Hepatocyte (in vitro differentiated cells): ENCODE results near the gene TTC9C. TPM values are rescaled to one million over a fixed set of nuclear protein-coding genes. Genes with fewer than 3 reads are reported as not detected.

Experiments
- DNase-seq: peaks from one replicate; pipeline ENCODE4 v3.0.0-alpha.2; 2016; ENCODE audit warnings: low spot score
- H2AFZ ChIP-seq: fragments of 200-600 bp; sonication (generic); 2 replicates; pipeline ENCODE4 v1.6.0; 2016; ENCODE audit warnings: antibody characterized with exemption, mild to moderate bottlenecking
- H3K27ac ChIP-seq: fragments of 200-600 bp; sonication (generic); 2 replicates; pipeline ENCODE4 v1.5.1; 2016; ENCODE audit warnings: mild to moderate bottlenecking
- H3K27me3 ChIP-seq: fragments of 200-600 bp; sonication (generic); 2 replicates; pipeline ENCODE4 v1.6.1; 2016
- H3K36me3 ChIP-seq: fragments of 200-600 bp; sonication (generic); replicated peaks from 2 replicates; pipeline ENCODE4 v1.5.1; 2016; ENCODE audit warnings: low read depth; ENCODE audit not compliant: insufficient read depth
- H3K4me1 ChIP-seq: fragments of 200-600 bp; sonication (generic); 2 replicates; pipeline ENCODE4 v1.5.1; 2016; ENCODE audit warnings: mild to moderate bottlenecking, moderate library complexity; ENCODE audit not compliant: insufficient read depth
- H3K4me2 ChIP-seq: fragments of 200-600 bp; sonication (generic); 2 replicates; pipeline ENCODE4 v1.6.0; 2016
- H3K4me3 ChIP-seq: fragments of 200-600 bp; sonication (generic); 2 replicates; pipeline ENCODE4 v1.5.1; 2016; ENCODE audit warnings: mild to moderate bottlenecking
- H3K79me2 ChIP-seq: fragments of 200-600 bp; sonication (generic); 2 replicates; pipeline ENCODE4 v1.6.0; 2017; ENCODE audit warnings: mild to moderate bottlenecking
- H3K9me2 ChIP-seq: fragments of 200-600 bp; sonication (generic); replicated peaks from 2 replicates; pipeline ENCODE4 v1.6.0; 2017; ENCODE audit warnings: mild to moderate bottlenecking; ENCODE audit not compliant: insufficient read depth
- H3K9me3 ChIP-seq: fragments of 200-600 bp; sonication (generic); 2 replicates; pipeline ENCODE4 v1.5.1; 2016; ENCODE audit warnings: low read depth, mild to moderate bottlenecking
- H4K20me1 ChIP-seq: fragments of 200-600 bp; sonication (generic); 2 replicates; pipeline ENCODE4 v1.6.0; 2016; ENCODE audit warnings: mild to moderate bottlenecking; ENCODE audit not compliant: insufficient read depth, poor library complexity, severe bottlenecking
- CTCF ChIP-seq: fragments of 200-600 bp; sonication (generic); IDR thresholded peaks from 2 replicates; pipeline ENCODE4 v1.5.1; 2016; ENCODE audit warnings: antibody characterized with exemption, mild to moderate bottlenecking; ENCODE audit not compliant: poor library complexity
- EZH2 ChIP-seq: fragments of 200-600 bp; sonication (generic); IDR thresholded peaks from 2 replicates; pipeline ENCODE4 v1.6.1; 2016; ENCODE audit warnings: antibody characterized with exemption, mild to moderate bottlenecking, borderline replicate concordance
- EZH2phosphoT487 ChIP-seq: fragments of 200-600 bp; sonication (generic); IDR thresholded peaks from one replicate; pipeline ENCODE4 v1.6.1; 2018; ENCODE audit warnings: antibody characterized with exemption, mild to moderate bottlenecking, low read depth, moderate library complexity; ENCODE audit not compliant: unreplicated experiment, severe bottlenecking
- WGBS: methylation state at CpG from one replicate; pipeline ENCODE4 v1.1.6; 2016; ENCODE audit warnings: low lambda C conversion rate; ENCODE audit errors: missing lambda C conversion rate; 5-methylcytosine and 5-hydroxymethylcytosine counted together
- polyA plus RNA-seq: library from polyadenylated mRNA; unstranded; fragments of >200 nt; fragmentation: Nextera tagmentation; extraction: Ambion mirVana; gene quantifications from 2 replicates; pipeline ENCODE4 v1.2.1, GENCODE V29; 2016
- total RNA-seq: library from RNA; depleted of rRNA; stranded (reverse); fragments of >200 nt; gene quantifications from 2 replicates; pipeline ENCODE4 v1.2.3, GENCODE V29; 2014

Gene TTC9C
- total and polyA plus RNA-seq, 2 experiments from 2014 or later: 26.3 to 35.4 TPM

- Histone ChIP-seq H3K27ac (peak overlapping the region; percentile 93), H2AFZ (peak overlapping the region; percentile 62), H3K36me3 (no peaks in the 10 kb centered on the region), H3K4me2 (peak overlapping the region; percentile 91), H3K4me3 (peak overlapping the region; percentile 60), H3K4me1 (peaks cover 27% of the 10 kb centered on the region), H3K27me3 (no peaks in the 10 kb centered on the region), H3K9me2 (no peaks in the 10 kb centered on the region), H3K79me2 (peaks cover 56% of the 10 kb centered on the region), H3K9me3 (no peaks in the 10 kb centered on the region), H4K20me1 (no peaks in the 10 kb centered on the region)
- TF ChIP-seq EZH2 (no peak), EZH2phosphoT487 (no peak), CTCF (peak; percentile 97)
- peak; percentile 94 for DNase-seq
- 4% methylated on average over 51 of the region's 51 CpGs for WGBS
Measured at GRCh38 chr11:62786318-62787004, 58.2 kb downstream of the TTC9C start.

- WGBS: under 1% methylated on average over 87 of the region's 88 CpGs
Measured at GRCh38 chr11:62787005-62787759, 58.9 kb downstream of the TTC9C start, which contains the start of gene TMEM179B. TMEM179B (plus strand) TSS chr11:62787402; CDS start chr11:62787432, 30 bp downstream.

More at GRCh38 chr11:62787005-62787759, 58.9 kb downstream of the TTC9C start, which contains the start of gene TMEM179B:
- peaks cover 58% of the 10 kb centered on the region for H3K79me2 ChIP-seq
- peak within 1 kb of the TSS; percentile 93 for H3K27ac ChIP-seq
- H2AFZ ChIP-seq: peak within 1 kb of the TSS; percentile 62
- H3K9me2 ChIP-seq: no peaks in the 10 kb centered on the region
- peak within 1 kb of the TSS; percentile 91 for H3K4me2 ChIP-seq
- no peaks in the 10 kb centered on the region for H3K27me3 ChIP-seq
- no peaks in the 10 kb centered on the region for H3K36me3 ChIP-seq
- DNase-seq: peak; percentile 100
- H3K4me1 ChIP-seq: peaks cover 29% of the 10 kb centered on the region
- no peaks in the 10 kb centered on the region for H3K9me3 ChIP-seq
- peak within 1 kb of the TSS; percentile 76 for H3K4me3 ChIP-seq
- TF ChIP-seq CTCF (peak; percentile 63), EZH2 (no peak)
- no peaks in the 10 kb centered on the region for H4K20me1 ChIP-seq

Other genes with a start within 250 kb of the TTC9C start
- 218 and 237 TPM in 2 replicates for gene AHNAK, start 181.7 kb upstream of the TTC9C start, total RNA-seq
- gene AHNAK, start 181.7 kb upstream of the TTC9C start, polyA plus RNA-seq: 38.0 and 47.6 TPM in 2 replicates
- 1,612 and 1,634 TPM in 2 replicates for gene EEF1G, start 154.6 kb upstream of the TTC9C start, total RNA-seq
- 501 and 526 TPM in 2 replicates for gene EEF1G, start 154.6 kb upstream of the TTC9C start, polyA plus RNA-seq
- 6.7 and 11.7 TPM in 2 replicates for gene TUT1, start 137.0 kb upstream of the TTC9C start, total RNA-seq
- 14.2 and 16.5 TPM in 2 replicates for gene TUT1, start 137.0 kb upstream of the TTC9C start, polyA plus RNA-seq
- gene MTA2, start 126.6 kb upstream of the TTC9C start, total RNA-seq: 46.8 and 53.1 TPM in 2 replicates
- gene MTA2, start 126.6 kb upstream of the TTC9C start, polyA plus RNA-seq: 17.1 and 25.6 TPM in 2 replicates
- gene EML3, start 115.7 kb upstream of the TTC9C start, total RNA-seq: 18.3 and 21.6 TPM in 2 replicates
- gene EML3, start 115.7 kb upstream of the TTC9C start, polyA plus RNA-seq: 22.6 and 51.0 TPM in 2 replicates
- gene ROM1, start 115.2 kb upstream of the TTC9C start, total RNA-seq: 1.5 and 1.9 TPM in 2 replicates
- gene ROM1, start 115.2 kb upstream of the TTC9C start, polyA plus RNA-seq: 2.1 and 3.2 TPM in 2 replicates
- gene B3GAT3, start 106.5 kb upstream of the TTC9C start, total RNA-seq: 32.3 and 34.4 TPM in 2 replicates
- 59.6 and 61.4 TPM in 2 replicates for gene B3GAT3, start 106.5 kb upstream of the TTC9C start, polyA plus RNA-seq
- 251 and 254 TPM in 2 replicates for gene GANAB, start 81.9 kb upstream of the TTC9C start, total RNA-seq
- 212 and 232 TPM in 2 replicates for gene GANAB, start 81.9 kb upstream of the TTC9C start, polyA plus RNA-seq
- 12.6 and 18.7 TPM in 2 replicates for gene INTS5, start 75.2 kb upstream of the TTC9C start, total RNA-seq
- gene INTS5, start 75.2 kb upstream of the TTC9C start, polyA plus RNA-seq: 19.1 and 21.1 TPM in 2 replicates
- 63.7 and 80.4 TPM in 2 replicates for gene C11orf98, start 63.3 kb upstream of the TTC9C start, total RNA-seq
- 116 and 133 TPM in 2 replicates for gene C11orf98, start 63.3 kb upstream of the TTC9C start, polyA plus RNA-seq
- 10.0 and 22.5 TPM in 2 replicates for gene CSKMT, start 63.2 kb upstream of the TTC9C start, total RNA-seq
- 5.7 and 7.1 TPM in 2 replicates for gene CSKMT, start 63.2 kb upstream of the TTC9C start, polyA plus RNA-seq
- 8.9 and 11.1 TPM in 2 replicates for gene UQCC3, start 56.8 kb upstream of the TTC9C start, total RNA-seq
- gene UQCC3, start 56.8 kb upstream of the TTC9C start, polyA plus RNA-seq: 17.0 and 19.0 TPM in 2 replicates
- gene LBHD1, start 56.2 kb upstream of the TTC9C start, total RNA-seq: 5.4 and 11.2 TPM in 2 replicates
- gene LBHD1, start 56.2 kb upstream of the TTC9C start, polyA plus RNA-seq: 6.5 and 6.7 TPM in 2 replicates
- gene UBXN1, start 49.4 kb upstream of the TTC9C start, total RNA-seq: 73.0 and 74.1 TPM in 2 replicates
- 73.2 and 73.8 TPM in 2 replicates for gene UBXN1, start 49.4 kb upstream of the TTC9C start, polyA plus RNA-seq
- gene LRRN4CL, start 39.0 kb upstream of the TTC9C start, total RNA-seq: 0.40 and 1.1 TPM in 2 replicates
- 0.15 and 0.41 TPM in 2 replicates for gene LRRN4CL, start 39.0 kb upstream of the TTC9C start, polyA plus RNA-seq
- gene BSCL2, start 21.1 kb upstream of the TTC9C start, total RNA-seq: 39.3 and 49.2 TPM in 2 replicates
- gene BSCL2, start 21.1 kb upstream of the TTC9C start, polyA plus RNA-seq: 78.7 and 81.0 TPM in 2 replicates
- 0.23 and 0.24 TPM in 2 replicates for gene GNG3, start 20.8 kb upstream of the TTC9C start, total RNA-seq
- gene GNG3, start 20.8 kb upstream of the TTC9C start, polyA plus RNA-seq: 0.41 and 1.2 TPM in 2 replicates
- gene HNRNPUL2, start 1.0 kb upstream of the TTC9C start, total RNA-seq: 14.0 and 15.4 TPM in 2 replicates
- gene HNRNPUL2, start 1.0 kb upstream of the TTC9C start, polyA plus RNA-seq: 2.3 and 3.7 TPM in 2 replicates
- 7.0 and 11.0 TPM in 2 replicates for gene ZBTB3, start 25.7 kb downstream of the TTC9C start, total RNA-seq
- 4.0 and 4.3 TPM in 2 replicates for gene ZBTB3, start 25.7 kb downstream of the TTC9C start, polyA plus RNA-seq
- gene POLR2G, start 33.1 kb downstream of the TTC9C start, total RNA-seq: 96.5 and 110 TPM in 2 replicates
- 171 and 195 TPM in 2 replicates for gene POLR2G, start 33.1 kb downstream of the TTC9C start, polyA plus RNA-seq
- gene TAF6L, start 42.9 kb downstream of the TTC9C start, total RNA-seq: 20.5 and 23.2 TPM in 2 replicates
- 35.9 and 36.0 TPM in 2 replicates for gene TAF6L, start 42.9 kb downstream of the TTC9C start, polyA plus RNA-seq
- gene TMEM179B, start 58.9 kb downstream of the TTC9C start, total RNA-seq: 78.0 and 99.1 TPM in 2 replicates
- 163 and 172 TPM in 2 replicates for gene TMEM179B, start 58.9 kb downstream of the TTC9C start, polyA plus RNA-seq
- gene TMEM223, start 63.5 kb downstream of the TTC9C start, total RNA-seq: 28.4 and 31.9 TPM in 2 replicates
- gene TMEM223, start 63.5 kb downstream of the TTC9C start, polyA plus RNA-seq: 30.3 and 36.1 TPM in 2 replicates
- gene NXF1, start 77.0 kb downstream of the TTC9C start, total RNA-seq: 37.2 and 37.6 TPM in 2 replicates
- 71.9 and 91.4 TPM in 2 replicates for gene NXF1, start 77.0 kb downstream of the TTC9C start, polyA plus RNA-seq
- 35.4 and 37.3 TPM in 2 replicates for gene STX5, start 103.6 kb downstream of the TTC9C start, total RNA-seq
- 49.7 and 50.4 TPM in 2 replicates for gene STX5, start 103.6 kb downstream of the TTC9C start, polyA plus RNA-seq
- not detected in 2 replicates for gene TEX54, start 104.4 kb downstream of the TTC9C start, total RNA-seq
- 1.8 and 3.5 TPM in 2 replicates for gene TEX54, start 104.4 kb downstream of the TTC9C start, polyA plus RNA-seq
- 28.0 and 30.9 TPM in 2 replicates for gene WDR74, start 111.1 kb downstream of the TTC9C start, total RNA-seq
- 28.9 and 34.1 TPM in 2 replicates for gene WDR74, start 111.1 kb downstream of the TTC9C start, polyA plus RNA-seq
- gene SLC3A2, start 152.4 kb downstream of the TTC9C start, total RNA-seq: 335 and 573 TPM in 2 replicates
- gene SLC3A2, start 152.4 kb downstream of the TTC9C start, polyA plus RNA-seq: 456 and 476 TPM in 2 replicates
- not detected in 2 replicates for gene CHRM1, start 192.9 kb downstream of the TTC9C start, total RNA-seq
- not detected in 2 replicates for gene CHRM1, start 192.9 kb downstream of the TTC9C start, polyA plus RNA-seq